GM10266 (cell line): ENCODE results near the gene LRCH1.

Experiments
- DNase-seq: peaks from one replicate; pipeline ENCODE4 v3.0.0; 2012; ENCODE audit errors: extremely low spot score
- CTCF ChIP-seq: IDR thresholded peaks from 2 replicates; pipeline ENCODE4 v1.5.1; 2012; ENCODE audit warnings: mild to moderate bottlenecking, low read depth; ENCODE audit not compliant: control insufficient read depth, insufficient read depth; ENCODE audit errors: missing control alignments

LRCH1 gene

GRCh38 chr13:46698014-46698413, 145.0 kb downstream of the LRCH1 start:
- no peak for DNase-seq
- no peak for TF ChIP-seq CTCF

GRCh38 chr13:46698910-46699460, 146.0 kb downstream of the LRCH1 start:
- no peak for DNase-seq
- no peak for TF ChIP-seq CTCF

- TF ChIP-seq CTCF = no peak
- DNase-seq = no peak
Measured at GRCh38 chr13:46712524-46712923, 159.6 kb downstream of the LRCH1 start.

- no peak for TF ChIP-seq CTCF
- DNase-seq = no peak
Measured at GRCh38 chr13:46715363-46715762, 162.4 kb downstream of the LRCH1 start.

GRCh38 chr13:46716821-46717220, 163.9 kb downstream of the LRCH1 start:
- TF ChIP-seq CTCF = no peak

GRCh38 chr13:46717275-46717674, 164.3 kb downstream of the LRCH1 start:
- TF ChIP-seq CTCF = no peak
- DNase-seq = no peak

More at GRCh38 chr13:46716821-46717220, 163.9 kb downstream of the LRCH1 start:
- no peak for DNase-seq

GRCh38 chr13:46717856-46718255, 164.9 kb downstream of the LRCH1 start:
- no peak for TF ChIP-seq CTCF
- no peak for DNase-seq
